ENCODE results near the gene YPEL5. TPM values are rescaled to one million over a fixed set of nuclear protein-coding genes. Genes with fewer than 3 reads are reported as not detected.

YPEL5 gene
- total RNA-seq, 2 donors from 2014 or later: 26.0 to 73.7 TPM

- Mint-ChIP-seq H3K9me3 (no peaks in the 10 kb centered on the region), H3K27ac (no peak overlapping the region), H3K36me3 (no peaks in the 10 kb centered on the region)
- DNase-seq (ENCODE audit: low spot score in 2 of 2): no peak
- no peak for ATAC-seq
These were observed 33.4 kb downstream of the YPEL5 start for GRCh38 chr2:30180226-30180625.

DNA sequence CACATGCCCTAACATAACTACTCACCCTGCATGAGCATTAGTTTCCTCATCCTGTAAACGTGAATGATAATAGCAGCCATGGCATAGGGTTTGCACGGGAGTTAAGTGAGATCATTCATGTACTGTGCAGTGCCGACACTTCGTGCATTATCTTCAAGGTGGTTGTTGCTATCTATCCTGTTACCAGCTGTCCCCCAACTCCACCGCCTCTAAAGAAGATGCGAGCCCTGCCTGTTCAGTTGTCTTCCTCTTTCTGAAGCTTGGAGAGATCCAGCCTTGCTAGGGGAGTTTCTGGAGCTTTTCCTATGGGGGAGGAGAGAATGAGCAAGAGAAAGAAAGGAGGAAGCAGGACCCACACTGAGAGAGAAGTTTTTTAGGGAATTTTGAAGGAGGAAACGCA is 34.4 kb downstream of the YPEL5 start:
- Mint-ChIP-seq H3K9me3 (no peaks in the 10 kb centered on the region), H3K36me3 (no peaks in the 10 kb centered on the region), H3K27ac (no peak overlapping the region)
- DNase-seq (ENCODE audit: low spot score in 2 of 2): no peak
- ATAC-seq: no peak

- Mint-ChIP-seq H3K27ac (no peak overlapping the region), H3K9me3 (no peaks in the 10 kb centered on the region), H3K36me3 (no peaks in the 10 kb centered on the region)
- ATAC-seq: no peak
- no peak for DNase-seq (ENCODE audit: low spot score in 2 of 2)
These were observed 37.2 kb downstream of the YPEL5 start for GRCh38 chr2:30184035-30184434.

DNA sequence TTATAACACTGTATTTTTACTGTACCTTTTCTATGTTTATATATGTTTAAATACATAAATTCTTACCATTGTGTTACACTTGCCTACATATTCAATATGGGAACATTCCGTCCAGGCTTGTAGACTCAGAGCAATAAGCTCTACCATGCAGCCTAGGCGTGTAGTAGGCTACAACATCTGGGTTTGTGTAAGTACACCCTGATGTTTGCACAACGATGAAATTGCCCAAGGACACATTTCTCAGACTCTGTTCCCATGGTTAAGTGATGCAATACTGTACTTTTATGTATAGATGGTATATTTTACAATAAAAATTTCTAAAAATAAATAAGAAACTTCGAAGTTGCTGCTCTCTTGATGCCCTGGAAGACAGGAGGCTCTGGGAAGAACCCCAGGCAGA is 38.4 kb downstream of the YPEL5 start:
- Mint-ChIP-seq H3K9me3 (no peaks in the 10 kb centered on the region), H3K36me3 (no peaks in the 10 kb centered on the region), H3K27ac (no peak overlapping the region)
- ATAC-seq (no peak), DNase-seq (ENCODE audit: low spot score in 2 of 2) (no peak)

DNA sequence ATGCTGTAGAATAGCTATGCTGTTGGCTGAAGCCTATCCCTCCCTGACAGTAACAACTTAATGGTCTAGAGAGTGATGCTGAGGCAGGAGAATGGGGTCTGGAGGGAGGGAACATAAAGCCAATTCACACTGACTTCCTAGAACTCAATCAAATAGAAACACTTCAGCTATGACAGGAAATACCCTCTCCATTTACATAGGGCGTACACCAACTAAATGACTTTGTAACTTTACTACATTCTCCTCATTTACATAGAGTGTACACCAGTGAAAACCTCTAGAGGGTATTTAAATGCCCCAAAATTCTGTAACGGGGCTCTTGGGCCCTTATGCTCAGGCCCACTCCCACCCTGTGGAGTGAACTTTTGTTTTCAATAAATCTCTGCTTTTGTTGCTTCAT is 41.5 kb downstream of the YPEL5 start:
- no peak for ATAC-seq
- H3K9me3 Mint-ChIP-seq: no peaks in the 10 kb centered on the region
- H3K36me3 Mint-ChIP-seq: no peaks in the 10 kb centered on the region
- H3K27ac Mint-ChIP-seq: no peak overlapping the region
- DNase-seq (ENCODE audit: low spot score in 2 of 2): no peak

- ATAC-seq (no peak), DNase-seq (ENCODE audit: low spot score in 2 of 2) (no peak)
- Mint-ChIP-seq H3K36me3 (no peaks in the 10 kb centered on the region), H3K27ac (no peak overlapping the region), H3K9me3 (no peaks in the 10 kb centered on the region)
These were observed 43.8 kb downstream of the YPEL5 start for GRCh38 chr2:30190637-30191036.

GRCh38 chr2:30191107-30191506 is 44.3 kb downstream of the YPEL5 start:
- DNase-seq (ENCODE audit: low spot score in 2 of 2): no peak
- no peak for ATAC-seq
- H3K9me3 Mint-ChIP-seq: no peaks in the 10 kb centered on the region
- no peaks in the 10 kb centered on the region for H3K36me3 Mint-ChIP-seq
- H3K27ac Mint-ChIP-seq: no peak overlapping the region

GRCh38 chr2:30191819-30192271 is 45.0 kb downstream of the YPEL5 start:
- Mint-ChIP-seq H3K9me3 (no peaks in the 10 kb centered on the region), H3K36me3 (no peaks in the 10 kb centered on the region), H3K27ac (no peak overlapping the region)
- DNase-seq (ENCODE audit: low spot score in 2 of 2) (no peak), ATAC-seq (no peak)

- DNase-seq (ENCODE audit: low spot score in 2 of 2) (no peak), ATAC-seq (no peak)
- no peak overlapping the region for H3K27ac Mint-ChIP-seq
- no peaks in the 10 kb centered on the region for H3K9me3 Mint-ChIP-seq
- H3K36me3 Mint-ChIP-seq: no peaks in the 10 kb centered on the region
These were observed 45.5 kb downstream of the YPEL5 start for GRCh38 chr2:30192314-30192713.

DNA sequence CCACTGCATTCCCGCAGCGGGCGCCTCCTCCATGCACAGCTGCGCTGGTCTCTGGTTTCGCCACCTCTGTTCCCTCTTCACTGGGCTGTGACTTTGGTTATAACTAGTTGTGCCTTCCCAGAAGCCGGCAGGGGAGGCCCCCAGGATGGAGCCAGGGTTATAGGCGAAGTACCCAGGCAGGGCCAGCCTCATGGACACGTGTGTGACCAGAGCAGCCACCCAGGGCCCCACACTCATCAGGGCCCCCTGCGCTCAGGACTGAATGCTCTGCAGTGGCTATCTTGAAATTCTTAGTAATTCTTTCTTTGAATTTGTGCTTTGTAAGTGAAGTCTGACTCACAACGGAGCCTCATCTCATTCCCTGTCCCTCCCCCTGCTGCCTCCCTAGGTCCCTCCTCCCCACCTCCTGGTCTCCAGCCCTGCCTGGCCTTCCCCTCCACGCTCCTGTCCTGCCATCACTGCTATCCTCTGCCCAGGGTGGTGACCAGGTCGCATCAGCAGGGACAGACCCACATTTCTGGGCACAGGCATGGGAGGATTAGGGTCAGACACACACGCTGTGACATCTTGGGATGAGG is 46.4 kb downstream of the YPEL5 start:
- DNase-seq (ENCODE audit: low spot score in 2 of 2): no peak
- no peak for ATAC-seq
- H3K9me3 Mint-ChIP-seq: no peaks in the 10 kb centered on the region
- H3K36me3 Mint-ChIP-seq: no peaks in the 10 kb centered on the region
- no peak overlapping the region for H3K27ac Mint-ChIP-seq

DNA sequence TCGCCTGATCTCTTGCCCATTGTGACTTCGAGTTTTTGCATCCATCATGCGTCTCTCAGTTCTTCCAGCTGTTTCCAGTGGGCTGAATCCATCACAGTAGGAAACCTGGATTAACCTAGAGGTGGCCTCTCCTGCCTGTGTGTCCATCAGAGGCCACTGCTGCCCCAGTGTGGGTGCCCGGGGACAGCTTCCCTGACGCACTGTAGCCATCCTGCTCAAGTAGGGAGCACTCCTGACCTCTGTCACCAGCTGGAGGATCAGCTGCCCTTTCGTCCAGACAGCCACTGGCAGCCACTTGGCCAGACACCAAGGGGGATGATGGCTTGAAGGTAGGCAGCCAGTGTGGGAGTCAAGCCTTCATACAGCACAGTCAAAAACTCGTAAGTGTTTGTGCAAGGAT is 47.6 kb downstream of the YPEL5 start:
- Mint-ChIP-seq H3K9me3 (no peaks in the 10 kb centered on the region), H3K36me3 (no peaks in the 10 kb centered on the region)

DNA sequence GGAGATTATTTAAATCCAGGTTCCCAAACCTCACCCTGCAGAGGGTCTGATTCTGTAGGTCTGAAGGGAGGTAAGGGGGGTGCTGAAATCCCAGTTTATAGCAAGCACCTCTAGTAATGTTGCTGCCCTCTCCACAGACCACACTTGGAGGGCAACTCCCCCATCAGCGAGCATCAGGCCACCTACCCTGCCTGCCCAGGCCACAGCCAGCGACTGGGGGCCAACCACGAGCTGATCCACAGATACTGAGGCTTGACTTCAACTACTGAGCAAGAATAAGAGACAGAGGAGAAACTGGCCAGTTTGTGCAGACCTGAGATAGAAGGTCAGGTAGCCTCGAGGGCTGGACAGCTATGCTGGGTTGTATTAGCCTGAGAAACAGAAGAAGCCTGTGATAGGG is 48.2 kb downstream of the YPEL5 start:
- no peak for ATAC-seq
- no peak for DNase-seq (ENCODE audit: low spot score in 2 of 2)
- no peaks in the 10 kb centered on the region for H3K36me3 Mint-ChIP-seq
- no peak overlapping the region for H3K27ac Mint-ChIP-seq
- H3K9me3 Mint-ChIP-seq: no peaks in the 10 kb centered on the region

More for the DNA sequence above, 47.6 kb downstream of the YPEL5 start:
- H3K27ac Mint-ChIP-seq: peak overlapping the region in 1 of 2 donors; percentile 13
- no peak for DNase-seq (ENCODE audit: low spot score in 2 of 2)
- no peak for ATAC-seq

GRCh38 chr2:30197570-30198192 is 50.9 kb downstream of the YPEL5 start:
- Mint-ChIP-seq H3K9me3 (no peaks in the 10 kb centered on the region), H3K27ac (no peak overlapping the region), H3K36me3 (no peaks in the 10 kb centered on the region)
- DNase-seq (ENCODE audit: low spot score in 2 of 2): no peak
- no peak for ATAC-seq

- no peak overlapping the region for H3K27ac Mint-ChIP-seq
- DNase-seq (ENCODE audit: low spot score in 2 of 2) (no peak), ATAC-seq (no peak)
- no peaks in the 10 kb centered on the region for H3K9me3 Mint-ChIP-seq
- no peaks in the 10 kb centered on the region for H3K36me3 Mint-ChIP-seq
These were observed 55.2 kb downstream of the YPEL5 start for GRCh38 chr2:30201990-30202389.

- no peak for DNase-seq (ENCODE audit: low spot score in 2 of 2)
- Mint-ChIP-seq H3K9me3 (no peaks in the 10 kb centered on the region), H3K27ac (no peak overlapping the region), H3K36me3 (no peaks in the 10 kb centered on the region)
- ATAC-seq: no peak
These were observed 56.3 kb downstream of the YPEL5 start for GRCh38 chr2:30203156-30203555.

GRCh38 chr2:30204281-30204680 is 57.5 kb downstream of the YPEL5 start:
- ATAC-seq (no peak), DNase-seq (ENCODE audit: low spot score in 2 of 2) (no peak)
- no peaks in the 10 kb centered on the region for H3K36me3 Mint-ChIP-seq
- no peaks in the 10 kb centered on the region for H3K9me3 Mint-ChIP-seq
- no peak overlapping the region for H3K27ac Mint-ChIP-seq

DNA sequence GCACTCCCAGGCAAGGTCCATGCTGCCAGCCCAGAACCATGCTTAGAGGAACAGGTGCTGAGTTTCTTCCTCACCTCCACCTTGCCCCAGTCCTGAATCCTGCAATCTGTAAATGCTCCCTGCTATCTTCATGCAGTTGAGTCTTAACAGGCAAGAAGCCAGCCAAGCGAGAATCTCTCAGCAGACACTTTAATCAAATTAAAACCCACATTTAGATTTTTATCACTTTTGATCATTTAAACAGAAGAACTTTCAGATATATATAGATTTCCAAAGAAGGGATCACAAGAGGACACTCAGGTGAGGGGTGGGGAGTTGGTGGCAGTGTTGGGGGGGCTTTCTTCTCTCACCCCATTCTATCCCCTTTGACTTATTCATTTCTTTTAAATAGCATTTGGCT is 58.6 kb downstream of the YPEL5 start:
- ATAC-seq (no peak), DNase-seq (ENCODE audit: low spot score in 2 of 2) (no peak)
- Mint-ChIP-seq H3K36me3 (no peaks in the 10 kb centered on the region), H3K27ac (no peak overlapping the region), H3K9me3 (no peaks in the 10 kb centered on the region)
